Measurements from ENCODE around the gene PCED1B. TPM values are rescaled to one million over a fixed set of nuclear protein-coding genes. Genes with fewer than 3 reads are reported as not detected.

Gene PCED1B
- total RNA-seq, 1 donor, result 10.0 TPM

GRCh38 chr12:47249082-47249481, 169.7 kb downstream of the PCED1B start:
- Histone ChIP-seq H3K4me1 (ENCODE audit: insufficient read depth, low read length) (no peaks in the 10 kb centered on the region), H3K27me3 (ENCODE audit: insufficient read depth, low read length) (no peaks in the 10 kb centered on the region), H3K4me3 (ENCODE audit: low read length) (no peak overlapping the region), H3K9me3 (ENCODE audit: low read depth, low read length) (no peaks in the 10 kb centered on the region)

GRCh38 chr12:47249719-47250357, 170.4 kb downstream of the PCED1B start:
- Histone ChIP-seq H3K27me3 (ENCODE audit: insufficient read depth, low read length) (no peaks in the 10 kb centered on the region), H3K9me3 (ENCODE audit: low read depth, low read length) (no peaks in the 10 kb centered on the region), H3K4me1 (ENCODE audit: insufficient read depth, low read length) (no peaks in the 10 kb centered on the region), H3K4me3 (ENCODE audit: low read length) (no peak overlapping the region)

- H3K4me3 ChIP-seq (ENCODE audit: low read length), result no peak overlapping the region
- H3K27me3 ChIP-seq (ENCODE audit: insufficient read depth, low read length), result no peaks in the 10 kb centered on the region
- H3K9me3 ChIP-seq (ENCODE audit: low read depth, low read length), result no peaks in the 10 kb centered on the region
- H3K4me1 ChIP-seq (ENCODE audit: insufficient read depth, low read length), result no peaks in the 10 kb centered on the region
Observed at GRCh38 chr12:47251919-47252318, 172.5 kb downstream of the PCED1B start.

GRCh38 chr12:47264951-47265350, 185.5 kb downstream of the PCED1B start:
- Histone ChIP-seq H3K27me3 (ENCODE audit: insufficient read depth, low read length) (no peaks in the 10 kb centered on the region), H3K9me3 (ENCODE audit: low read depth, low read length) (no peaks in the 10 kb centered on the region), H3K4me3 (ENCODE audit: low read length) (no peak overlapping the region), H3K4me1 (ENCODE audit: insufficient read depth, low read length) (peaks cover 20% of the 10 kb centered on the region)

GRCh38 chr12:47265391-47265790, 186.0 kb downstream of the PCED1B start:
- H3K9me3 ChIP-seq (ENCODE audit: low read depth, low read length), result no peaks in the 10 kb centered on the region
- H3K4me3 ChIP-seq (ENCODE audit: low read length), result no peak overlapping the region
- peaks cover 24% of the 10 kb centered on the region for H3K4me1 ChIP-seq (ENCODE audit: insufficient read depth, low read length)
- no peaks in the 10 kb centered on the region for H3K27me3 ChIP-seq (ENCODE audit: insufficient read depth, low read length)

- Histone ChIP-seq H3K9me3 (ENCODE audit: low read depth, low read length) (no peaks in the 10 kb centered on the region), H3K27me3 (ENCODE audit: insufficient read depth, low read length) (no peaks in the 10 kb centered on the region), H3K4me3 (ENCODE audit: low read length) (no peak overlapping the region), H3K4me1 (ENCODE audit: insufficient read depth, low read length) (peaks cover 30% of the 10 kb centered on the region)
Observed at GRCh38 chr12:47267571-47267970, 188.2 kb downstream of the PCED1B start.

GRCh38 chr12:47268501-47269454, 189.4 kb downstream of the PCED1B start:
- Histone ChIP-seq H3K9me3 (ENCODE audit: low read depth, low read length) (no peaks in the 10 kb centered on the region), H3K4me3 (ENCODE audit: low read length) (no peak overlapping the region), H3K27me3 (ENCODE audit: insufficient read depth, low read length) (no peaks in the 10 kb centered on the region), H3K4me1 (ENCODE audit: insufficient read depth, low read length) (peaks cover 30% of the 10 kb centered on the region)

GRCh38 chr12:47269916-47270315, 190.5 kb downstream of the PCED1B start:
- Histone ChIP-seq H3K9me3 (ENCODE audit: low read depth, low read length) (no peaks in the 10 kb centered on the region), H3K4me1 (ENCODE audit: insufficient read depth, low read length) (peaks cover 33% of the 10 kb centered on the region), H3K4me3 (ENCODE audit: low read length) (no peak overlapping the region), H3K27me3 (ENCODE audit: insufficient read depth, low read length) (no peaks in the 10 kb centered on the region)

- H3K4me1 ChIP-seq (ENCODE audit: insufficient read depth, low read length), result peaks cover 36% of the 10 kb centered on the region
- no peak overlapping the region for H3K4me3 ChIP-seq (ENCODE audit: low read length)
- H3K9me3 ChIP-seq (ENCODE audit: low read depth, low read length), result no peaks in the 10 kb centered on the region
- no peaks in the 10 kb centered on the region for H3K27me3 ChIP-seq (ENCODE audit: insufficient read depth, low read length)
Observed at GRCh38 chr12:47270782-47271664, 191.6 kb downstream of the PCED1B start.

- H3K27me3 ChIP-seq (ENCODE audit: insufficient read depth, low read length), result no peaks in the 10 kb centered on the region
- H3K4me3 ChIP-seq (ENCODE audit: low read length), result no peak overlapping the region
- no peaks in the 10 kb centered on the region for H3K9me3 ChIP-seq (ENCODE audit: low read depth, low read length)
- H3K4me1 ChIP-seq (ENCODE audit: insufficient read depth, low read length), result peaks cover 44% of the 10 kb centered on the region
Observed at GRCh38 chr12:47271800-47272239, 192.4 kb downstream of the PCED1B start.

GRCh38 chr12:47272412-47273190, 193.2 kb downstream of the PCED1B start:
- no peaks in the 10 kb centered on the region for H3K27me3 ChIP-seq (ENCODE audit: insufficient read depth, low read length)
- H3K4me3 ChIP-seq (ENCODE audit: low read length), result no peak overlapping the region
- peaks cover 52% of the 10 kb centered on the region for H3K4me1 ChIP-seq (ENCODE audit: insufficient read depth, low read length)
- no peaks in the 10 kb centered on the region for H3K9me3 ChIP-seq (ENCODE audit: low read depth, low read length)

- Histone ChIP-seq H3K4me1 (ENCODE audit: insufficient read depth, low read length) (peaks cover 56% of the 10 kb centered on the region), H3K9me3 (ENCODE audit: low read depth, low read length) (no peaks in the 10 kb centered on the region), H3K4me3 (ENCODE audit: low read length) (no peak overlapping the region), H3K27me3 (ENCODE audit: insufficient read depth, low read length) (no peaks in the 10 kb centered on the region)
Observed at GRCh38 chr12:47273191-47273626, 193.8 kb downstream of the PCED1B start.

GRCh38 chr12:47274760-47275159, 195.3 kb downstream of the PCED1B start:
- Histone ChIP-seq H3K9me3 (ENCODE audit: low read depth, low read length) (no peaks in the 10 kb centered on the region), H3K4me3 (ENCODE audit: low read length) (no peak overlapping the region), H3K27me3 (ENCODE audit: insufficient read depth, low read length) (no peaks in the 10 kb centered on the region), H3K4me1 (ENCODE audit: insufficient read depth, low read length) (peaks cover 48% of the 10 kb centered on the region)

- no peaks in the 10 kb centered on the region for H3K27me3 ChIP-seq (ENCODE audit: insufficient read depth, low read length)
- H3K4me3 ChIP-seq (ENCODE audit: low read length), result no peak overlapping the region
- no peaks in the 10 kb centered on the region for H3K9me3 ChIP-seq (ENCODE audit: low read depth, low read length)
- H3K4me1 ChIP-seq (ENCODE audit: insufficient read depth, low read length), result peaks cover 37% of the 10 kb centered on the region
Observed at GRCh38 chr12:47276253-47276620, 196.8 kb downstream of the PCED1B start.
